ENCODE measurements around the gene MOCS3. TPM values are rescaled to one million over a fixed set of nuclear protein-coding genes. Genes with fewer than 3 reads are reported as not detected.

The MOCS3 gene
- total and polyA plus RNA-seq, 2 donors (not counting 1 experiment from before 2014, with no cell fraction given): 0.91 to 7.6 TPM

DNA sequence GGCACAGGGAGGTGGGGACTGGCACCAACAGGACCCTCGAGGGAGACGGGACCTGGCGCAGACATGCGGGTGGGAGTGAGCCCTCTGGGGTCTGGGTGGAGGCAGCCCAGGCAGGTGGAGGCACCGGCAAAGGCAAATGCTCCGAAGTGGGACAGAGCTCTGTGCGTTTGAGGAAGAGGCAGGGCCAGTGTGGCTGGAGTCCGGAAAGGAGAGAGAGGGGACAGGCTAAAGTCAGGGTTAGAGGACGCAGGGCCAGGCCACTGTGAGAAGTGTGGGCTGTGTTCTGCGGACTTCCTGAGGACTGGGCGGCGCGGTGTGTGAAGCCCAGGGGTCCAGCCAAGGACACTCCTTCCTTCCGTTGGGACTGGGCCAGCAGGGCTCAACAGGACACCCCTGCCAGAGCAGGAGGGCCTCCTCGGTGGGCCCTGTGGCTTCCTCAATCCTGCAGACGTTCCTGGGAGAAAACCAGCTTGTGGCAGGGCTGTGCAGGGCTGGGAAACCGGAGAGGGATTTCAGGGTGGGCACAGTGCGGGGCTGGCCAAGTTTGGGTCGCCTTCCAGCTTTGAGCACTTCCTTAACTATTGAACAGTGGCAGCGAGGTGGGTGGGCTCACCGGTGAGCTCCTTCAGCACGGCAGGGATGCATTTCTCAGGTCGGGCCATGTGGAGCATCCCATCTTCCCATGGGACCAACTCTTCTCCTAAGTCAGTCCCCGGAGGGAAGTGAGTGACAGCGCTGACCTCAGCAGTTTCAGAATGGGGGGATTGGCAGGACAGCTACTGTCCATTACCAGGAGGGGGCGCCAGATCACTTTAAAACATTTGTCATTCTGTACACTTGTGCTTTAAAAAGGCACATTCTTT is 22.5 kb downstream of the MOCS3 start:
- H3K4me1 ChIP-seq (ENCODE audit: control insufficient read depth in 2 of 2, insufficient read depth in 2 of 2, low read length in 2 of 2): peaks cover 0 to 4% of the 10 kb centered on the region in 2 donors
- Mint-ChIP-seq H3K9me3 (ENCODE audit: insufficient read depth) (no peaks in the 10 kb centered on the region), H3K4me1 (peaks cover 3% of the 10 kb centered on the region), H3K4me3 (no peak overlapping the region), H3K27me3 (peaks cover 37% of the 10 kb centered on the region), H3K27ac (no peak overlapping the region)
- intact Hi-C loops (cut with micrococcal nuclease): loop anchor here (1.0 to 10.0 kb wide), 2 partner anchors 191 to 1104 kb away; no protein-coding TSS in a partner anchor
- 53% methylated on average over 25 of the region's 26 CpGs for WGBS (ENCODE audit: insufficient coverage)
- TF ChIP-seq EZH2 (IDR thresholded peaks at IDR 0.05; ENCODE audit: borderline replicate concordance, insufficient read depth, low read depth, low read length, poor library complexity, severe bottlenecking): no peak
- TF ChIP-seq, protein P1, sequence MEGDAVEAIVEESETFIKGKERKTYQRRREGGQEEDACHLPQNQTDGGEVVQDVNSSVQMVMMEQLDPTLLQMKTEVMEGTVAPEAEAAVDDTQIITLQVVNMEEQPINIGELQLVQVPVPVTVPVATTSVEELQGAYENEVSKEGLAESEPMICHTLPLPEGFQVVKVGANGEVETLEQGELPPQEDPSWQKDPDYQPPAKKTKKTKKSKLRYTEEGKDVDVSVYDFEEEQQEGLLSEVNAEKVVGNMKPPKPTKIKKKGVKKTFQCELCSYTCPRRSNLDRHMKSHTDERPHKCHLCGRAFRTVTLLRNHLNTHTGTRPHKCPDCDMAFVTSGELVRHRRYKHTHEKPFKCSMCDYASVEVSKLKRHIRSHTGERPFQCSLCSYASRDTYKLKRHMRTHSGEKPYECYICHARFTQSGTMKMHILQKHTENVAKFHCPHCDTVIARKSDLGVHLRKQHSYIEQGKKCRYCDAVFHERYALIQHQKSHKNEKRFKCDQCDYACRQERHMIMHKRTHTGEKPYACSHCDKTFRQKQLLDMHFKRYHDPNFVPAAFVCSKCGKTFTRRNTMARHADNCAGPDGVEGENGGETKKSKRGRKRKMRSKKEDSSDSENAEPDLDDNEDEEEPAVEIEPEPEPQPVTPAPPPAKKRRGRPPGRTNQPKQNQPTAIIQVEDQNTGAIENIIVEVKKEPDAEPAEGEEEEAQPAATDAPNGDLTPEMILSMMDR (IDR thresholded peaks at IDR 0.05): peak; percentile 93
- H3K79me2 ChIP-seq (ENCODE audit: control insufficient read depth, insufficient read depth, low read length): no peaks in the 10 kb centered on the region
- peak; percentile 79 for DNase-seq
- no peaks in the 10 kb centered on the region for H3K9me3 ChIP-seq (ENCODE audit: control extremely low read depth in 1 of 3, control insufficient read depth in 2 of 3, insufficient read depth in 1 of 3, low read length in 2 of 3)
- no peak overlapping the region for H2AFZ ChIP-seq (ENCODE audit: insufficient read depth, low read depth, low read length, poor library complexity, severe bottlenecking)
- H4K20me1 ChIP-seq (ENCODE audit: control insufficient read depth, insufficient read depth, low read length, poor library complexity, severe bottlenecking): no peaks in the 10 kb centered on the region
- no peak overlapping the region for H3K27ac ChIP-seq (ENCODE audit: low read length in 2 of 2)
- H3K9ac ChIP-seq (ENCODE audit: low read length): no peak overlapping the region
- H3K4me2 ChIP-seq (replicated peaks; ENCODE audit: low read depth, low read length, poor library complexity, severe bottlenecking): peak overlapping the region; percentile 40
- CTCF ChIA-PET: interaction anchor here (0.7 to 14.9 kb wide), 24 partner anchors 8 to 1164 kb away, joined by 3 to 314 read pairs (median 4); partner anchors contain the start of genes BCAS4, DPM1 and MOCS3
- POLR2A ChIA-PET: no interaction called here
- peak; percentile 80 for ATAC-seq (ENCODE audit: low read depth)
- H3K36me3 ChIP-seq (replicated peaks in 1 of 2; ENCODE audit: control extremely low read depth in 1 of 2, control insufficient read depth in 1 of 2, extremely low read depth in 1 of 2, insufficient read depth in 2 of 2, low read length in 1 of 2): no peaks in the 10 kb centered on the region
- H3K4me3 ChIP-seq (ENCODE audit: control extremely low read depth in 1 of 5, extremely low read depth in 1 of 5, insufficient read depth in 1 of 5, low read depth in 2 of 5, low read length in 4 of 5): no peak overlapping the region
- peaks cover 0 to 23% (median 2%) of the 10 kb centered on the region in 4 experiments for H3K27me3 ChIP-seq (replicated peaks in 1 of 4; ENCODE audit: control extremely low read depth in 1 of 4, control insufficient read depth in 3 of 4, insufficient read depth in 4 of 4, low read length in 3 of 4)

DNA sequence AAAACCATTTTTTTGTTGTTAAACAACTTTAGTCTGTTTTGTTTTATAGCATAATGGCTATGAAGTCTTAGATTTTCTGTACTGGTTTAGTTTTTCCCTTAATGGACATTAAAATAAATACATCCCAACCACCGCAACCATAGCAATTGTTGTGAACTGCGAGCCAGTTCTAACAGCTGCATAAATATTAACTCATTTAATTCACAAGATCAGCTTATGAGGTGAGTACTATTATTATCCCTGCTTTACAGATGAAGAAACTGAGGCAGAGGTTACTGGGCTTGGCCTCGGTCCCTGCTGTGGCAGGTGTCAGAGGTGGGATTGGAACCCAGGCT is 23.1 kb downstream of the MOCS3 start:
- no peak overlapping the region for H2AFZ ChIP-seq (ENCODE audit: insufficient read depth, low read depth, low read length, poor library complexity, severe bottlenecking)
- H3K4me1 ChIP-seq (ENCODE audit: control insufficient read depth in 2 of 2, insufficient read depth in 2 of 2, low read length in 2 of 2): peaks cover 0 to 4% of the 10 kb centered on the region in 2 donors
- H3K27me3 ChIP-seq (replicated peaks in 1 of 4; ENCODE audit: control extremely low read depth in 1 of 4, control insufficient read depth in 3 of 4, insufficient read depth in 4 of 4, low read length in 3 of 4): peaks cover 0 to 27% (median 2%) of the 10 kb centered on the region in 4 experiments
- intact Hi-C loops (cut with micrococcal nuclease): loop anchor here (1.0 to 10.0 kb wide), 2 partner anchors 191 to 1103 kb away; no protein-coding TSS in a partner anchor
- Mint-ChIP-seq H3K4me1 (peaks cover 3% of the 10 kb centered on the region), H3K27me3 (peaks cover 40% of the 10 kb centered on the region), H3K4me3 (no peak overlapping the region), H3K27ac (no peak overlapping the region), H3K9me3 (ENCODE audit: insufficient read depth) (no peaks in the 10 kb centered on the region)
- H3K27ac ChIP-seq (ENCODE audit: low read length in 2 of 2): no peak overlapping the region
- H3K9me3 ChIP-seq (ENCODE audit: control extremely low read depth in 1 of 3, control insufficient read depth in 2 of 3, insufficient read depth in 1 of 3, low read length in 2 of 3): no peaks in the 10 kb centered on the region
- TF ChIP-seq EZH2 (IDR thresholded peaks at IDR 0.05; ENCODE audit: borderline replicate concordance, insufficient read depth, low read depth, low read length, poor library complexity, severe bottlenecking): no peak
- TF ChIP-seq, protein P1 (IDR thresholded peaks at IDR 0.05): peak; percentile 65
- H3K4me2 ChIP-seq (replicated peaks; ENCODE audit: low read depth, low read length, poor library complexity, severe bottlenecking): no peak overlapping the region
- H3K36me3 ChIP-seq (replicated peaks in 1 of 2; ENCODE audit: control extremely low read depth in 1 of 2, control insufficient read depth in 1 of 2, extremely low read depth in 1 of 2, insufficient read depth in 2 of 2, low read length in 1 of 2): no peaks in the 10 kb centered on the region
- DNase-seq (no peak), ATAC-seq (ENCODE audit: low read depth) (no peak)
- no peak overlapping the region for H3K4me3 ChIP-seq (ENCODE audit: control extremely low read depth in 1 of 5, extremely low read depth in 1 of 5, insufficient read depth in 1 of 5, low read depth in 2 of 5, low read length in 4 of 5)
- H4K20me1 ChIP-seq (ENCODE audit: control insufficient read depth, insufficient read depth, low read length, poor library complexity, severe bottlenecking): no peaks in the 10 kb centered on the region
- ChIA-PET POLR2A (no interaction called here), CTCF (interaction anchor here (0.7 to 14.9 kb wide), 24 partner anchors 8 to 1164 kb away, joined by 3 to 314 read pairs (median 4); partner anchors contain the start of genes BCAS4, DPM1 and MOCS3)
- WGBS (ENCODE audit: insufficient coverage): 100% methylated on average over 1 of the region's 3 CpGs
- H3K79me2 ChIP-seq (ENCODE audit: control insufficient read depth, insufficient read depth, low read length): no peaks in the 10 kb centered on the region
- no peak overlapping the region for H3K9ac ChIP-seq (ENCODE audit: low read length)

Data from B cell (primary cell).